Measurements from ENCODE around the gene DDX56. TPM values are rescaled to one million over a fixed set of nuclear protein-coding genes. Genes with fewer than 3 reads are reported as not detected.

DDX56 gene
- total RNA-seq, 1 donor from 2014 or later = 71.6 TPM

DNA sequence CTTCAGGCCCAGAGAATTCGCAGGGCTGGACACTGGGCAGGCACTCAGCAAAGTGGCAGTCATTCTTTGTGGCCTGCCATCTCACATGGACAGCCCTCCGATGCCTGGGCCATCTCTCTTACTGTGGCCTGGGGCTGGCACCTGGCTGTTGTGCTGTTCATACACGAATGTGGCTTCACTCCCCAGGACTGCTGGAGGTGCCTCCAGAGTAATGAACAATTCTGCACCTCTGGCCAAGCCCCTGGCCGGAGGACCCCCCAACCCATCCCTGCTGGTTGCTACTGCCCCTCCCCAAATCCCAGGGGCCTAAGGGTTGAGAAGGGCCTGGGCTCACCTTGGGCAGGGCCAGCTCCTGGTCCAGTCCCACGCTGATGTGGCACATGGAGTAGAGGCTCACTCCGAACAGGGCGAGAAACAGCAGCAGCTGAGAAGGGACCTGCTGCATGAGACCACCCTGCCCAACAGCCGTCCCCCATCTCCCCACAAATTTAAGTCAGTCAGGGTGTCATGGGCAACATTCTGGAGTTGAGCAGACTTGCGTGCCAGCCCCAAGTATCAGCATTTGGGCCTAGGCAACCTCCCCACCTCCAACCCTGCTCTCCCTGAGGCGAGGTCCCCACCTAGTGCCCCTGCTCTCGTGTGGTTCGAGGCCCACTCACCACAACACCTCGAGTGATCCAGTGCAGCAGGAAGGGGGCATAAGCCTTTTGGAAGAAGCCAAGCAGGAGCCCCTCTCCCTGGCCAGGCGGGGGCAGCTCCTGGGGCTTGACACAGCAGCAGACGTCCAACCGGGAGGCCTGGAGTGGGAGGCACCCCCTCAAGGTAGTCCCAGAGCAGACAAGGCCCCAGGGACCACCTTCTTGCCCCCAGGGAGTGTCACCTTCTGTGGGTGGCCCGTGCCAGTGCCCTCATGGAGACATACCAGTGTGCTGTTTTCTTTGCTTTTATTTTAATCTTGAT lies 42.0 kb downstream of the DDX56 start:
- no peaks in the 10 kb centered on the region for H3K36me3 Mint-ChIP-seq (ENCODE audit: low read depth, unreplicated experiment)
- H3K9me3 Mint-ChIP-seq (ENCODE audit: unreplicated experiment) = no peaks in the 10 kb centered on the region
- no peaks in the 10 kb centered on the region for H3K4me1 Mint-ChIP-seq (ENCODE audit: unreplicated experiment)
- no peak overlapping the region for H3K4me3 Mint-ChIP-seq (ENCODE audit: unreplicated experiment)
- TF ChIP-seq, protein P1, sequence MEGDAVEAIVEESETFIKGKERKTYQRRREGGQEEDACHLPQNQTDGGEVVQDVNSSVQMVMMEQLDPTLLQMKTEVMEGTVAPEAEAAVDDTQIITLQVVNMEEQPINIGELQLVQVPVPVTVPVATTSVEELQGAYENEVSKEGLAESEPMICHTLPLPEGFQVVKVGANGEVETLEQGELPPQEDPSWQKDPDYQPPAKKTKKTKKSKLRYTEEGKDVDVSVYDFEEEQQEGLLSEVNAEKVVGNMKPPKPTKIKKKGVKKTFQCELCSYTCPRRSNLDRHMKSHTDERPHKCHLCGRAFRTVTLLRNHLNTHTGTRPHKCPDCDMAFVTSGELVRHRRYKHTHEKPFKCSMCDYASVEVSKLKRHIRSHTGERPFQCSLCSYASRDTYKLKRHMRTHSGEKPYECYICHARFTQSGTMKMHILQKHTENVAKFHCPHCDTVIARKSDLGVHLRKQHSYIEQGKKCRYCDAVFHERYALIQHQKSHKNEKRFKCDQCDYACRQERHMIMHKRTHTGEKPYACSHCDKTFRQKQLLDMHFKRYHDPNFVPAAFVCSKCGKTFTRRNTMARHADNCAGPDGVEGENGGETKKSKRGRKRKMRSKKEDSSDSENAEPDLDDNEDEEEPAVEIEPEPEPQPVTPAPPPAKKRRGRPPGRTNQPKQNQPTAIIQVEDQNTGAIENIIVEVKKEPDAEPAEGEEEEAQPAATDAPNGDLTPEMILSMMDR (IDR thresholded peaks at IDR 0.05; ENCODE audit: unreplicated experiment) = no peak
- no peak for DNase-seq (ENCODE audit: low spot score)
- H3K27ac Mint-ChIP-seq (ENCODE audit: unreplicated experiment) = no peak overlapping the region
- peaks cover 11% of the 10 kb centered on the region for H3K27me3 Mint-ChIP-seq (ENCODE audit: unreplicated experiment)

DNA sequence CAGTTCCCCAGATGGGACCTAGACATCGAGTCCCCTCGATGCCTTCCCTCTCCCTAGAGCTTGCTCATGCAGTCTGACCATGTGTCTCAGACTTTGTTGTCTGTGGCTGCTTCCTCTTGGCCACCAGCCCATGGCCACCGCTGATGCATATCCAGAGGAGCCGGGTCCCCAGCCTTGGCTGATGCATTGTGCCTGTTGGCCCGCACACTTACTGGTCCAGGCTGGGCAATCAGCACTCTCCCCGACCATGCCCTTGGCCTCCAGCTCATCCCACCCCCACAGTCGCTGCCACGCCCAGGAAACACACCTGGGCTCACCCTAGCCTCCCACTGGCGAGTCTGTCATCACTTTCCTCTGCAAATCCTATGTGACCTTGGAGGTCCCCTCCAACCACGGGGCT lies 42.7 kb downstream of the DDX56 start:
- no peaks in the 10 kb centered on the region for H3K4me1 Mint-ChIP-seq (ENCODE audit: unreplicated experiment)
- DNase-seq (ENCODE audit: low spot score) = no peak
- no peak overlapping the region for H3K4me3 Mint-ChIP-seq (ENCODE audit: unreplicated experiment)
- H3K27ac Mint-ChIP-seq (ENCODE audit: unreplicated experiment) = no peak overlapping the region
- no peaks in the 10 kb centered on the region for H3K9me3 Mint-ChIP-seq (ENCODE audit: unreplicated experiment)
- TF ChIP-seq, protein P1 (IDR thresholded peaks at IDR 0.05; ENCODE audit: unreplicated experiment) = no peak
- no peaks in the 10 kb centered on the region for H3K36me3 Mint-ChIP-seq (ENCODE audit: low read depth, unreplicated experiment)
- H3K27me3 Mint-ChIP-seq (ENCODE audit: unreplicated experiment) = peaks cover 9% of the 10 kb centered on the region

DNA sequence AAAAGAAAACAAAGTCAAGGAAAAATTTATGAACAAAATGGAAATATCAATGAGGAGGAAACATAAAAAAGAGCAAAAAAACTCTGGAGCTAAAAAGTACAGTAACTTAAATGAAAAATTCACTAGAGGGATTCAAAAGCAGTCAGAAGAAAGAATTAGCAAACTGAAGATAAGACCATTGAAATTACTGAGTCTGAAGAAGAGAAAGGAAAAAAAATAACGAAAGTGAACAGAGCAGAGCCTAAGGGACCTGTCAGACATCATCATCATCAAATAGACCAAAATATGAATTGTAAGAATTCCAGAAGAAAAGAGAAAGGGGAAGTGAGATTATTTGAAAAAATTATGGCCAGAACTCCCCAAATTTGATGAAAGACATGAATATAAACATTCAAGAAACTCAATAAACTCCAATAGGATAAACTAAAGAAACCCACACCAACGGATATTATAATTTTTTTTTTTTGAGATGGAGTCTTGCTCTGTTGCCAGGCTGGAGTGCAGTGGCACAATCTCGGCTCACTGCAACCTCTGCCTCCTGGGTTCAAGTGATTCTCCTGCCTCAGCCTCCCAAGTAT lies 48.8 kb downstream of the DDX56 start:
- Mint-ChIP-seq H3K27me3 (ENCODE audit: unreplicated experiment) (no peaks in the 10 kb centered on the region), H3K9me3 (ENCODE audit: unreplicated experiment) (no peaks in the 10 kb centered on the region), H3K4me3 (ENCODE audit: unreplicated experiment) (no peak overlapping the region), H3K4me1 (ENCODE audit: unreplicated experiment) (no peaks in the 10 kb centered on the region), H3K27ac (ENCODE audit: unreplicated experiment) (no peak overlapping the region), H3K36me3 (ENCODE audit: low read depth, unreplicated experiment) (peaks cover 5% of the 10 kb centered on the region)
- no peak for DNase-seq (ENCODE audit: low spot score)
- TF ChIP-seq, protein P1 (IDR thresholded peaks at IDR 0.05; ENCODE audit: unreplicated experiment) = no peak

DNA sequence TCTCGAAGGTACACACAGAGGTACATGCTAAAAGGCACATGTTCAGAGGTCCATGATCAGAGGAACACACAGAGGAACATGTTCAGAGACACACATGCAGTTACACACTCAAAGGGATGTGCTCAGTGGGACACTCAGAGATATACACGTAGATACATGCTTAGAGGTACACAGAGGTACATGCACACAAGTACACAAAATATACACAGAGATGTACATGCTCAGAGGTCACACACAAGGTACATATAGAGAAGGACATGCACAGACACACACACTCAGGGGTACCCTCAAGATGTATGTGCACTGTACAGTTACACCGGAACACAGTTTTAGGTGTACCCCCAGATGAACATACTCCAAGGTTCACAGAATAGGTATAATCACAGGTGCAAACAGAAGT lies 51.4 kb downstream of the DDX56 start:
- no peaks in the 10 kb centered on the region for H3K4me1 Mint-ChIP-seq (ENCODE audit: unreplicated experiment)
- no peak overlapping the region for H3K4me3 Mint-ChIP-seq (ENCODE audit: unreplicated experiment)
- H3K36me3 Mint-ChIP-seq (ENCODE audit: low read depth, unreplicated experiment) = peaks cover 5% of the 10 kb centered on the region
- no peaks in the 10 kb centered on the region for H3K9me3 Mint-ChIP-seq (ENCODE audit: unreplicated experiment)
- no peak for DNase-seq (ENCODE audit: low spot score)
- TF ChIP-seq, protein P1 (IDR thresholded peaks at IDR 0.05; ENCODE audit: unreplicated experiment) = no peak
- H3K27me3 Mint-ChIP-seq (ENCODE audit: unreplicated experiment) = peaks cover 2% of the 10 kb centered on the region
- H3K27ac Mint-ChIP-seq (ENCODE audit: unreplicated experiment) = no peak overlapping the region

Data from endothelial cell (in vitro differentiated cells).